HG03095 (cell line): ENCODE data around the gene ARHGEF1.

ENCODE experiments used
- ATAC-seq: cut with Tn5 transposase; IDR thresholded peaks from one replicate; pipeline ENCODE4 v1.9.1; 2021; ENCODE audit warnings: moderate library complexity; ENCODE audit not compliant: unreplicated experiment

The ARHGEF1 gene

GRCh38 chr19:41882568-41883462 lies at the start of gene ARHGEF1:
Gene ARHGEF1, plus strand, starts transcription at chr19:41883184. Its CDS starts 4,899 bp downstream, at chr19:41888083.
- ATAC-seq: no peak

GRCh38 chr19:41837981-41838708 lies 44.8 kb upstream of the ARHGEF1 start:
- no peak for ATAC-seq

GRCh38 chr19:41839211-41839610 lies 43.8 kb upstream of the ARHGEF1 start:
- no peak for ATAC-seq

GRCh38 chr19:41843371-41843770 lies 39.6 kb upstream of the ARHGEF1 start:
- no peak for ATAC-seq

- no peak for ATAC-seq
Measured at GRCh38 chr19:41844601-41845000, 38.4 kb upstream of the ARHGEF1 start, which contains the start of gene LYPD4. Gene LYPD4, minus strand, starts transcription at chr19:41844683. Its CDS starts 5,398 bp downstream, at chr19:41839285.

GRCh38 chr19:41845001-41845050 lies 38.2 kb upstream of the ARHGEF1 start, which contains the start of gene DMRTC2:
Gene DMRTC2, plus strand, starts transcription at chr19:41845042. Its CDS starts 2,387 bp downstream, at chr19:41847429.
- no peak for ATAC-seq

GRCh38 chr19:41845051-41845590 lies 37.9 kb upstream of the ARHGEF1 start:
- ATAC-seq: no peak

- no peak for ATAC-seq
Measured at GRCh38 chr19:41847351-41848105, 35.5 kb upstream of the ARHGEF1 start.

- no peak for ATAC-seq
Measured at GRCh38 chr19:41848666-41849065, 34.3 kb upstream of the ARHGEF1 start.

- ATAC-seq: no peak
Measured at GRCh38 chr19:41849067-41849466, 33.9 kb upstream of the ARHGEF1 start.

- no peak for ATAC-seq
Measured at GRCh38 chr19:41850381-41850780, 32.6 kb upstream of the ARHGEF1 start.

GRCh38 chr19:41851456-41851855 lies 31.5 kb upstream of the ARHGEF1 start:
- ATAC-seq: no peak

GRCh38 chr19:41853344-41853743 lies 29.6 kb upstream of the ARHGEF1 start:
- ATAC-seq: no peak

GRCh38 chr19:41853768-41854167 lies 29.2 kb upstream of the ARHGEF1 start:
- no peak for ATAC-seq

- ATAC-seq: no peak
Measured at GRCh38 chr19:41859213-41859617, 23.8 kb upstream of the ARHGEF1 start.

GRCh38 chr19:41859618-41860418 lies 23.2 kb upstream of the ARHGEF1 start, which contains the start of gene RPS19:
Gene RPS19, plus strand, starts transcription at chr19:41860255. Its CDS starts 520 bp downstream, at chr19:41860775.
- peak; percentile 70 for ATAC-seq

- no peak for ATAC-seq
Measured at GRCh38 chr19:41860419-41861115, 22.4 kb upstream of the ARHGEF1 start.

GRCh38 chr19:41861116-41861768 lies 21.7 kb upstream of the ARHGEF1 start:
- ATAC-seq: no peak

GRCh38 chr19:41861846-41862245 lies 21.1 kb upstream of the ARHGEF1 start:
- ATAC-seq: no peak
